Measurements from ENCODE around the gene CDCP1. TPM values are rescaled to one million over a fixed set of nuclear protein-coding genes. Genes with fewer than 3 reads are reported as not detected.

Gene CDCP1
- total and polyA plus RNA-seq, 2 donors (not counting 1 experiment from before 2014, with no cell fraction given), result not detected

GRCh38 chr3:45171283-45171682, 25.1 kb upstream of the CDCP1 start:
- 100% methylated on average over 2 of the region's 4 CpGs for WGBS (ENCODE audit: insufficient coverage)
- DNase-seq (no peak), ATAC-seq (ENCODE audit: low read depth) (no peak)
- Mint-ChIP-seq H3K4me1 (peaks cover 8% of the 10 kb centered on the region), H3K4me3 (no peak overlapping the region), H3K27me3 (peaks cover 26% of the 10 kb centered on the region), H3K9me3 (ENCODE audit: insufficient read depth) (no peaks in the 10 kb centered on the region), H3K27ac (no peak overlapping the region)
- Histone ChIP-seq H3K4me2 (replicated peaks; ENCODE audit: low read depth, low read length, poor library complexity, severe bottlenecking) (no peak overlapping the region), H4K20me1 (ENCODE audit: control insufficient read depth, insufficient read depth, low read length, poor library complexity, severe bottlenecking) (no peaks in the 10 kb centered on the region), H3K36me3 (replicated peaks in 1 of 2; ENCODE audit: control extremely low read depth in 1 of 2, control insufficient read depth in 1 of 2, extremely low read depth in 1 of 2, insufficient read depth in 2 of 2, low read length in 1 of 2) (no peaks in the 10 kb centered on the region), H3K27ac (ENCODE audit: low read length in 2 of 2) (no peak overlapping the region), H3K9me3 (ENCODE audit: control extremely low read depth in 1 of 3, control insufficient read depth in 2 of 3, insufficient read depth in 1 of 3, low read length in 2 of 3) (no peaks in the 10 kb centered on the region), H3K4me1 (ENCODE audit: control insufficient read depth in 2 of 2, insufficient read depth in 2 of 2, low read length in 2 of 2) (peaks cover 6 to 7% of the 10 kb centered on the region in 2 donors), H3K79me2 (ENCODE audit: control insufficient read depth, insufficient read depth, low read length) (no peaks in the 10 kb centered on the region), H3K27me3 (replicated peaks in 1 of 4; ENCODE audit: control extremely low read depth in 1 of 4, control insufficient read depth in 3 of 4, insufficient read depth in 4 of 4, low read length in 3 of 4) (peaks cover 0 to 11% (median 2%) of the 10 kb centered on the region in 4 experiments), H3K9ac (ENCODE audit: low read length) (no peak overlapping the region), H2AFZ (ENCODE audit: insufficient read depth, low read depth, low read length, poor library complexity, severe bottlenecking) (no peak overlapping the region), H3K4me3 (ENCODE audit: control extremely low read depth in 1 of 5, extremely low read depth in 1 of 5, insufficient read depth in 1 of 5, low read depth in 2 of 5, low read length in 4 of 5) (no peak overlapping the region)
- TF ChIP-seq CTCF (IDR thresholded peaks at IDR 0.05) (no peak), EZH2 (IDR thresholded peaks at IDR 0.05; ENCODE audit: borderline replicate concordance, insufficient read depth, low read depth, low read length, poor library complexity, severe bottlenecking) (no peak)
- intact Hi-C loops (cut with micrococcal nuclease), result no loop called here
- CTCF ChIA-PET, result no interaction called here
- POLR2A ChIA-PET, result no interaction called here

- 51% methylated on average over 2 of the region's 3 CpGs for WGBS (ENCODE audit: insufficient coverage)
- no peak overlapping the region for H3K9ac ChIP-seq (ENCODE audit: low read length)
- intact Hi-C loops (cut with micrococcal nuclease), result no loop called here
- no peak overlapping the region for H3K4me2 ChIP-seq (replicated peaks; ENCODE audit: low read depth, low read length, poor library complexity, severe bottlenecking)
- peaks cover 0 to 7% (median 0%) of the 10 kb centered on the region in 3 donors for H3K9me3 ChIP-seq (ENCODE audit: control extremely low read depth in 1 of 3, control insufficient read depth in 2 of 3, insufficient read depth in 1 of 3, low read length in 2 of 3)
- H3K79me2 ChIP-seq (ENCODE audit: control insufficient read depth, insufficient read depth, low read length), result no peaks in the 10 kb centered on the region
- Mint-ChIP-seq H3K27me3 (peaks cover 26% of the 10 kb centered on the region), H3K9me3 (ENCODE audit: insufficient read depth) (no peaks in the 10 kb centered on the region), H3K4me3 (no peak overlapping the region), H3K27ac (no peak overlapping the region), H3K4me1 (peaks cover 8% of the 10 kb centered on the region)
- CTCF ChIA-PET, result no interaction called here
- TF ChIP-seq EZH2 (IDR thresholded peaks at IDR 0.05; ENCODE audit: borderline replicate concordance, insufficient read depth, low read depth, low read length, poor library complexity, severe bottlenecking) (no peak), CTCF (IDR thresholded peaks at IDR 0.05) (no peak)
- H2AFZ ChIP-seq (ENCODE audit: insufficient read depth, low read depth, low read length, poor library complexity, severe bottlenecking), result no peak overlapping the region
- H3K27ac ChIP-seq (ENCODE audit: low read length in 2 of 2), result no peak overlapping the region
- ATAC-seq (ENCODE audit: low read depth), result no peak
- no peaks in the 10 kb centered on the region for H4K20me1 ChIP-seq (ENCODE audit: control insufficient read depth, insufficient read depth, low read length, poor library complexity, severe bottlenecking)
- DNase-seq, result no peak
- peaks cover 0 to 11% (median 2%) of the 10 kb centered on the region in 4 experiments for H3K27me3 ChIP-seq (replicated peaks in 1 of 4; ENCODE audit: control extremely low read depth in 1 of 4, control insufficient read depth in 3 of 4, insufficient read depth in 4 of 4, low read length in 3 of 4)
- POLR2A ChIA-PET, result no interaction called here
- no peaks in the 10 kb centered on the region for H3K36me3 ChIP-seq (replicated peaks in 1 of 2; ENCODE audit: control extremely low read depth in 1 of 2, control insufficient read depth in 1 of 2, extremely low read depth in 1 of 2, insufficient read depth in 2 of 2, low read length in 1 of 2)
- peaks cover 6 to 7% of the 10 kb centered on the region in 2 donors for H3K4me1 ChIP-seq (ENCODE audit: control insufficient read depth in 2 of 2, insufficient read depth in 2 of 2, low read length in 2 of 2)
- no peak overlapping the region for H3K4me3 ChIP-seq (ENCODE audit: control extremely low read depth in 1 of 5, extremely low read depth in 1 of 5, insufficient read depth in 1 of 5, low read depth in 2 of 5, low read length in 4 of 5)
Observed at GRCh38 chr3:45170096-45170495, 23.9 kb upstream of the CDCP1 start.
